Peyer's patch (tissue), 4 donors: ENCODE measurements around the gene LAMA5. TPM values are rescaled to one million over a fixed set of nuclear protein-coding genes. Genes with fewer than 3 reads are reported as not detected.

ENCODE experiments used
- DNase-seq, 3 donors: peaks; one replicate each; pipeline ENCODE4 v3.0.0-alpha.2; 2017 to 2019
- H3K27ac ChIP-seq, 4 donors: fragments of 200-600 bp; sonication (generic); one replicate each; pipeline ENCODE4 v1.5.1; 2016 to 2019
- H3K27me3 ChIP-seq, 2 donors: fragments of 200-600 bp; sonication (generic); one replicate each; pipeline ENCODE4 v1.5.1; 2019
- H3K36me3 ChIP-seq, 3 donors: fragments of 200-600 bp; sonication (generic); one replicate each; pipeline ENCODE4 v1.5.1; 2016 to 2019
- H3K4me1 ChIP-seq, 4 donors: fragments of 200-600 bp; sonication (generic); one replicate each; pipeline ENCODE4 v1.5.1; 2016 to 2019
- H3K4me3 ChIP-seq, 4 donors: fragments of 200-600 bp; sonication (generic); 1 replicate in 3 of 4; 2 replicates in 1 of 4; pipeline ENCODE4 v1.5.1; 2016 to 2019; ENCODE audit warnings: mild to moderate bottlenecking in 1 of 4
- H3K9me3 ChIP-seq, 4 donors: fragments of 200-600 bp; sonication (generic); one replicate each; pipeline ENCODE4 v1.5.1; 2016 to 2019; ENCODE audit warnings: mild to moderate bottlenecking in 1 of 4
- POLR2A ChIP-seq, 2 donors: fragments of 450-650 bp; IDR thresholded peaks; one replicate each; pipeline ENCODE4 v1.5.1; 2017; ENCODE audit warnings: antibody characterized with exemption in 2 of 2, mild to moderate bottlenecking in 2 of 2, moderate library complexity in 2 of 2
- total RNA-seq, 4 donors: library from RNA; depleted of rRNA; stranded (reverse); fragments of >200 nt; gene quantifications; one replicate each; pipeline ENCODE4 v1.1.0, GENCODE V29; 2016
- TF ChIP-seq, protein P1 (sequence below), 6 experiments: fragments of 450-650 bp in 4 of 6; fragments of 200-600 bp in 2 of 6; sonication (generic) in 1 of 6; IDR thresholded peaks; one replicate each; pipeline ENCODE4 v1.5.1; 2017 to 2019; ENCODE audit warnings: antibody characterized with exemption in 6 of 6, mild to moderate bottlenecking in 3 of 6, moderate library complexity in 1 of 6

LAMA5 gene
- total RNA-seq, 4 donors from 2014 or later: 31.2 to 328 (median 87.3) TPM

DNA sequence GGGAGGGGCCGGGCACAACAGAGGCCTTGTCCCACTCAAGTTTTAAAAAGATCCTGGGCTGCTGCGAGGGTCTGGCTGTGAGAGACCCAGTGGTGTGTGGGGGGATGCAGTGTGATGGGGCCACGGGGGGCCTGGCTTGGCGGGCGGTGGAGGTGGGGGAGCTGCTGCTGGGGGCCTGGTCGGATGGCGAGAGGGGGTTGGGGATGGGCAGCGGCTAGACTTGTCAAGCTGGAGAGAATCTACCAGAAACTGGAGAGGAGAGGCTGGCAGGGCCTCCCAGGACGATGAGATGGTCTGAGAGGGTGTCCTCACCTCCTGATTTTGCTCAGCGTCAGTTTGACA is 24.9 kb upstream of the LAMA5 start:
- Histone ChIP-seq H3K27me3 (no peaks in the 10 kb centered on the region), H3K4me3 (no peak overlapping the region), H3K27ac (no peak overlapping the region), H3K9me3 (no peaks in the 10 kb centered on the region), H3K36me3 (peaks cover 0 to 30% (median 0%) of the 10 kb centered on the region in 3 donors), H3K4me1 (peaks cover 0 to 12% (median 9%) of the 10 kb centered on the region in 4 donors)
- TF ChIP-seq, protein P1, sequence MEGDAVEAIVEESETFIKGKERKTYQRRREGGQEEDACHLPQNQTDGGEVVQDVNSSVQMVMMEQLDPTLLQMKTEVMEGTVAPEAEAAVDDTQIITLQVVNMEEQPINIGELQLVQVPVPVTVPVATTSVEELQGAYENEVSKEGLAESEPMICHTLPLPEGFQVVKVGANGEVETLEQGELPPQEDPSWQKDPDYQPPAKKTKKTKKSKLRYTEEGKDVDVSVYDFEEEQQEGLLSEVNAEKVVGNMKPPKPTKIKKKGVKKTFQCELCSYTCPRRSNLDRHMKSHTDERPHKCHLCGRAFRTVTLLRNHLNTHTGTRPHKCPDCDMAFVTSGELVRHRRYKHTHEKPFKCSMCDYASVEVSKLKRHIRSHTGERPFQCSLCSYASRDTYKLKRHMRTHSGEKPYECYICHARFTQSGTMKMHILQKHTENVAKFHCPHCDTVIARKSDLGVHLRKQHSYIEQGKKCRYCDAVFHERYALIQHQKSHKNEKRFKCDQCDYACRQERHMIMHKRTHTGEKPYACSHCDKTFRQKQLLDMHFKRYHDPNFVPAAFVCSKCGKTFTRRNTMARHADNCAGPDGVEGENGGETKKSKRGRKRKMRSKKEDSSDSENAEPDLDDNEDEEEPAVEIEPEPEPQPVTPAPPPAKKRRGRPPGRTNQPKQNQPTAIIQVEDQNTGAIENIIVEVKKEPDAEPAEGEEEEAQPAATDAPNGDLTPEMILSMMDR (IDR thresholded peaks at IDR 0.05): no peak
- TF ChIP-seq POLR2A (IDR thresholded peaks at IDR 0.05): no peak
- no peak for DNase-seq

DNA sequence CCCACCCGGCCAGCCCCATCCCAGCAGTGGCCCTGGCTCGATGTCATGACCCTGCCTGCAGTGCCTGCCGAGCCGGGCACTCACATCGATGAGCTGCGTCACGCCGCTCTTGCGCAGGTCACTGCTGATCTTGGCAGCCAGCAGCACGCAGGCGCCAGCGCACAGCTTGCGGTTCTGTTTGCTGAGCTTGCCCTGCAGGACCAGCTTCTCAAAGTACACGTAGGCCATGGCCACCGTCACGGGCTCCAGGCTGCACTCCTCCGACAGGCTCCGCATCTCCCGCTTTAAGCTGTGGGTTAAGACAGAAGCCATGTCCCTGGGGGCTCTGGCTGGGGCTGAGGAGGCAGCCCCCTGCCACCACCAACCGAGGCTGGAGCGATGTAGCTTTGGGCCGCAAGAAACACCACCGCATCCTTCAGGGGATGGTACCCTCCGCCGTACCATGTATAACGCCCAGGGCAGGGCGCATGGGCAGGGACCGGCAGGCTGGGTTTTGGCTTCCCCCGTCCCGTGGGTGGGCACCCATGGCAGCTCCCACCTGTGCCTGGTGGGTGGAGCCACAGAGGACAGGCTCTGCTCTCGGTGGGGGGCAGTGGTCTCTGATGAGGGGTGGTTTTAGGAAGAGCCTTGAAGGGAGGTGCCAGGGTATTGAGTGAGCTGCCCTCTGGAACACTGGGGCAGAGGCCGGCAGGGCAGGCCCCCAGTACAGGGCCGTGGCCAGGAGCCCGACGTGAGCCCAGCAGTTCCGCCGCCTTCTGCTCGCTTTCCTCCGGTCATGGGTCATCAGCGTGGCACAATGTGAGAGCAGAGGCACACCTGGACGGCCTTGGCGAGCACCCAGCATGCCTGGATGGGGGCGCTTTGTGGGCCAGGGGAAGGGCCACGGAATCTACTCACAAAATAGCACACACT is 24.3 kb upstream of the LAMA5 start:
- DNase-seq: no peak
- no peaks in the 10 kb centered on the region for H3K9me3 ChIP-seq
- peaks cover 0 to 30% (median 0%) of the 10 kb centered on the region in 3 donors for H3K36me3 ChIP-seq
- H3K4me1 ChIP-seq: peaks cover 0 to 12% (median 9%) of the 10 kb centered on the region in 4 donors
- H3K27ac ChIP-seq: no peak overlapping the region
- no peaks in the 10 kb centered on the region for H3K27me3 ChIP-seq
- H3K4me3 ChIP-seq: no peak overlapping the region
- TF ChIP-seq POLR2A (IDR thresholded peaks at IDR 0.05): no peak
- TF ChIP-seq, protein P1 (IDR thresholded peaks at IDR 0.05): no peak

DNA sequence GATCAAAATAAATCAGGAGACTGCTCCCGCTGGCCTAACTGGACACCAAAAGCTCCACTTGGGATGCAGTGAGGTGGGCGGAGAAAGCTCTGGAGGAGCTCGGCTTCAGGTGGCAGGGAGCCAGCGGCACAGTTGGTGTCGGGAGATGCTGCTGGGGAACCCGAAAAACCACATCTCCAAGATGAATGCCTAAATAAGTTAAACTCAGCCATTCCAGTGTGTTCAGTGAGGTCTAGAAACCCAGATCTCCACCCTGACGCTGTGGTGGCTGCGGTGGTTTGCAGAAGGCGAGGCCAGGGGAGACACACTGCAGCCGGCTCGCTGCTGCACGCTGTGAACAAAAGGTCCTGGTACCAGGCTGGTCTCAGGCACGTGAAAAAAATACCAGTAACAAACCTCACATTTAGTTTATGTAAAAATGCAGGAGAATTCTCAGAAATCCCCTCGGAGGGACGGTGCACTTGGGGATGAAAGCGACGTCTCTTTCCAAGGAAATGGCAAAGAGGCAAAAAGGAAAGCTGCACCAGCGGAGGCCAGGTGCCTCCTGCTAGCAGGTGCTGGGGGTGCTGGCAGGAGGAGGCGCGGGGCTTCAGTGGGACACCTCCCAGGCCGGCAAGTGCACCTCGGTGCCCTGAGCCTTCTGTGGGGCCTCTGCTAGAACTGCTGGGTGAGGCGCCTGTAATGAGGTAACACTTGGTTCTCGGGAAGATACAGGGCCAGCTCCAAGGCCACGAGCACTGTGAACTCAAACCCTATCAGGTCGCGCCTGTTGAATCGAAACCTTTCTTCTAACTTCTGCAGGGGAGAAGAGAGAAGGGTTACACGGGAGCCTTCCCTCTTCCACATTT is 23.4 kb upstream of the LAMA5 start:
- no peak for TF ChIP-seq POLR2A (IDR thresholded peaks at IDR 0.05)
- TF ChIP-seq, protein P1 (IDR thresholded peaks at IDR 0.05): no peak
- H3K9me3 ChIP-seq: no peaks in the 10 kb centered on the region
- H3K4me1 ChIP-seq: peaks cover 0 to 18% (median 15%) of the 10 kb centered on the region in 4 donors
- H3K27ac ChIP-seq: no peak overlapping the region
- peaks cover 0 to 30% (median 0%) of the 10 kb centered on the region in 3 donors for H3K36me3 ChIP-seq
- H3K4me3 ChIP-seq: no peak overlapping the region
- no peak for DNase-seq
- no peaks in the 10 kb centered on the region for H3K27me3 ChIP-seq

DNA sequence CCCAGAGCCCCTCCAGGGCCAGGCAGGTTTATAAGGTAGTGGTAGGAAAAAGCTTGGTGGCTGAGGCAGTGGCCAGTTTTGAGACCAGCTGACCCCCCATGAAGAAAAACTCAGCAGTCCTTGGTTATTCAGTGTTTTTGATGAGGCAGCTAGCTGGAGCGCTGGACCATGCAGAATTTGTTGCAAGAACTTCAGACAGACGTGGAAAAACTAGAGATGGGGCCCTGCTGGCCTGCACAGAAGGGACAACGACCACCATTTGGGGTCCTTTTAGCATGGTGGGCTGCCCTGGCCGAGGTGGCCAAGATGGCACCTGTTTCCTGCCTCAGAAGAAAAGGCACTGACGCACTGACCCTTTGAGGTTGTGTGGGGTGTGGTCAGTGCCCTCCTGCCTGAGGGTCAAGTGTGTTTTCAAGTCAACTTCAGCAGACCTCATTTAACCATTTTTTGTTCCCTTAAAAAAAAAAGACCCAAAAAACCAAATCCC is 22.5 kb upstream of the LAMA5 start:
- DNase-seq: no peak
- Histone ChIP-seq H3K36me3 (peaks cover 0 to 30% (median 0%) of the 10 kb centered on the region in 3 donors), H3K27ac (no peak overlapping the region), H3K4me1 (peaks cover 0 to 23% (median 16%) of the 10 kb centered on the region in 4 donors), H3K9me3 (no peaks in the 10 kb centered on the region), H3K4me3 (no peak overlapping the region), H3K27me3 (no peaks in the 10 kb centered on the region)
- no peak for TF ChIP-seq POLR2A (IDR thresholded peaks at IDR 0.05)
- TF ChIP-seq, protein P1 (IDR thresholded peaks at IDR 0.05): no peak

DNA sequence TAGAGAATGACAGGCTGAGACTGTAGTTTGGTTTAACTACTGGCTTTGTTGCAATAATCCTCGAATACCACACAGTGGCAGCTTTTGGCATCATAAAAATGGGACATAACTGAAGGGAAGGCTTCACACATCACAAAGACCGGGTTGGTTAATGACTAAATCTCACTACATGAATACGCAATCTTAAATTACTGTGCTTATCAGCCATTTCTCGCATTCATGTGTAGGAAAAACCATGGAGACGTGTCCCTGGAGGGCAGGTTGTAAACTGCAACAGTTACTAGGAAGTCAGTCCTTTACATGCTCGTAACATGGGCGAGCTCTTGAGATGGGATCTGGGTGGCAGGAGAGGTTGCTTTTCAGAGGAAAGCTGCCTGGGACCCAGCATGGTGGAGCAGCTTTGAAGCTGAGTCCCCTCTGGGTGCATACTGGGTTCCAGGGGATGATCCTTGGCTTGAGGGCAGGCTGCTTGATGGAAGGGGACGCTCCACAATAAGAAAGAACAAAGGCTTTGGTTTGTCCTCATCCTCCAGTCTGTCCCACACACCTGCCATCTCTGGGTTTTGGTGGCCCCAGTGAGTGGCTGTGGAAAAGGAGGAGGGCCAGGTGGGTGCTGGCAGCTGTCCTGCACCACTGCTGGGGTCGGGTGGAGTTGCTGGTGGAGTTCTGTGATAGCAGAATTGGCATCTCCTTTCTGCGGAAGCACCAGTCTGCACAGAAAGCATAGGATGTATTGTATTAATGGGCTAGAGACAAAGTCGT is 21.9 kb upstream of the LAMA5 start:
- H3K36me3 ChIP-seq: peaks cover 0 to 29% (median 0%) of the 10 kb centered on the region in 3 donors
- TF ChIP-seq POLR2A (IDR thresholded peaks at IDR 0.05): no peak
- TF ChIP-seq, protein P1 (IDR thresholded peaks at IDR 0.05): peak in 1 of 6 experiments; percentile 13
- DNase-seq: no peak

More for the DNA sequence above, 21.9 kb upstream of the LAMA5 start:
- H3K27ac ChIP-seq: no peak overlapping the region
- H3K9me3 ChIP-seq: no peaks in the 10 kb centered on the region
- no peak overlapping the region for H3K4me3 ChIP-seq
- no peaks in the 10 kb centered on the region for H3K27me3 ChIP-seq
- H3K4me1 ChIP-seq: peaks cover 0 to 23% (median 16%) of the 10 kb centered on the region in 4 donors
